ENCODE data around the gene CYLD.

CYLD gene

DNA sequence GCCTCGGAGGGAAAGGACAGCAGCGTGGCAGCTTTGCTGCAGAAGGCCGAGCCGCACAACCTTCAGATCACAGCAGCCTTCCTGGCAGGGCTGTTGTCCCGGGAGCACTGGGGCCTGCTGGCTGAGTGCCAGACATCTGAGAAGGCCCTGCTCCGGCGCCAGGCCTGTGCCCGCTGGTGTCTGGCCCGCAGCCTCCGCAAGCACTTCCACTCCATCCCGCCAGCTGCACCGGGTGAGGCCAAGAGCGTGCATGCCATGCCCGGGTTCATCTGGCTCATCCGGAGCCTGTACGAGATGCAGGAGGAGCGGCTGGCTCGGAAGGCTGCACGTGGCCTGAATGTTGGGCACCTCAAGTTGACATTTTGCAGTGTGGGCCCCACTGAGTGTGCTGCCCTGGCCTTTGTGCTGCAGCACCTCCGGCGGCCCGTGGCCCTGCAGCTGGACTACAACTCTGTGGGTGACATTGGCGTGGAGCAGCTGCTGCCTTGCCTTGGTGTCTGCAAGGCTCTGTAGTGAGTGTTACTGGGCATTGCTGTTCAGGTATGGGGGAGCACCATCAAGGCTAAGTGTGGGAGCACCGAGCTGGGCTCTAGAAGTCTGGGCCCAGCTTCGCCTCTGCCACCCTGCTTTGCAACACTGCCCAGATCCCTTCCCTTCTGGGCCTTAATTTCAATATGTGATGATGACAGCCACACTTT, 29.9 kb upstream of the CYLD start:
- no peak for DNase-seq

- peak; percentile 44 for DNase-seq
These were observed 29.4 kb upstream of the CYLD start for GRCh38 chr16:50712560-50712898.

- no peak for DNase-seq
These were observed 28.9 kb upstream of the CYLD start for GRCh38 chr16:50712956-50713355.

GRCh38 chr16:50717091-50717490, 24.8 kb upstream of the CYLD start:
- no peak for DNase-seq

DNA sequence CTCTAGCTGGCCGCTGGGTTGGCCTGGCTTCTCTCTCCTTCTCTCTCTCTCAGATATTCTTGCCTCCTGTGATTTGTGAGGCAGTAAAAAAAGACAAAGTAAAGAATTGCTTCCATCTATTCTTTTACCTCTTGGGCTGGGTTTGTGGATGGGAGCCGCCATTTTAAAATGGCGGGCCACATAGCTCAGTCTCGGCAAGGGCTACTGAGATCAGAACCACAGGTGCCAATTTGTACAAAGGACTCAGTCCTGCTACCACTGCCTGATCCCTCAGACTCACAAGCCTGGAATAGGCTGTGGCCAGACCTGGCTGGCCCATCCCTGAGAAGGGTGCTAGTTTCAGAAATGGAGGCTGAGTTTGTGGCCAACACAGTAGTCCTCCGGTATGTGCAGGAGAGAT, 24.4 kb upstream of the CYLD start:
- DNase-seq, result no peak

DNA sequence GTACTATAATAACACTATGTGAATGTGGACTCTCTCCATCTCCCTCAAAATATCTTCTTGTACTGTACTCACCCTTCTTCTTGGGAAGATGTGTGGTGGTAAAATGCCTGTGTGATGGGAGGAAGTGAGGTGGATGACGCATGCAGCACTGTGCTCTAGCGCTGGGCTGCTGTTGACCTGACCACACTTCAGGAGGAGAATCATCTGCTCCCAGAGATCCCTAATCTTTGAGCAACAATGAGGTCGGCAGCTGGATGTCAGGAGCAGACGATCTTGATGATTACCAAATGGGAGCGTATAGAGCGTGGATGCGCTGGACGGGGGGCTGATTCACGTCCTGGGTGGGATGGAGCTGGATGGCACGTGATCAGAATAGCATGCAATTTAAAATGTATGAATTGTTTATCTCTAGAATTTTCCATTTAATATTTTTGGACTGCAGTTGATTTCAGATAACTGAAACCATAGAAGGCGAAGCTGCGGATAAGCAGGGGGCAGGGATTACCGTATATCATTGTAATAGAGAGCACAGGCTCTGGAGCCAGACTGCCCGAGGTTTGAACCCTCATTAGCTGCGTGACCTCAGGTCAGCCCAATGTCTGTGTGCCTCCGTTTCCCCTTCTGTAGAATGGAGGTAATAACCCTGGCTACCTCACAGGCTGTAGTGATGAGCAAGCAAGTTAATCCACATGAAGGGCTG, 23.7 kb upstream of the CYLD start:
- DNase-seq, result peak; percentile 65

DNA sequence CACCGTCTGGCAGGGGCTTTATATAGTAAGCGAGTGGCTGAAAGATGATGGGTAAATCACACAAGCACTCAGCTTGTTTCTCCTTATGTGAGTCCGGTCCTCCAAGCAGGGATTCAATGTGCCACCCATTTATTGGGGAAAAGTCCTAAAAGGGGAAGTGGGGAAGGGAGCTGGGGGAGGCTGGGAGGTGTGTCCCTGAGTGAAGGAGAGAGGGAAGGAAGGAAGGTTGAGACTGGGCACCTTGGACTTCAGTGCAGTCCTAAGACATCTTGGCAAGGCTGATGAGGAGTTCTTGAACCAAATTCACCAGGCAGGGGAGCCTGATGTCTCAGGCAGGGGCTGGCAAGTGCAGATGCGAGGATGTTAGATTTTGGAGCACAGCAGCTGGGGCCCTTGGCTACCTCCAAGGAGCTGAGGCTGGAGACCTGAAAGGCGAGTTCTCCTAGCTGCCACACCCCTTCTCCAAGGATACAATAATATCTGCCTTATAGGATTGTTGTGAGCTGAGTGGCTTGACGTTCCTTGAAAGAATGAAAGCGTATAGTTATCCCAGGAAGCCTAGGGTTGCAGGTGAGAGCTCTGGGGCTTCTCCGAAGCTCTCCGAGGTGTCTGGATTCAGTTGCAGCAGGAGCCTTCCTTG, 23.0 kb upstream of the CYLD start:
- no peak for DNase-seq

- DNase-seq, result no peak
These were observed 22.2 kb upstream of the CYLD start for GRCh38 chr16:50719401-50720337.

- no peak for DNase-seq
These were observed 20.1 kb upstream of the CYLD start for GRCh38 chr16:50721549-50722404.

- DNase-seq, result no peak
These were observed 19.5 kb upstream of the CYLD start for GRCh38 chr16:50722405-50722737.

DNA sequence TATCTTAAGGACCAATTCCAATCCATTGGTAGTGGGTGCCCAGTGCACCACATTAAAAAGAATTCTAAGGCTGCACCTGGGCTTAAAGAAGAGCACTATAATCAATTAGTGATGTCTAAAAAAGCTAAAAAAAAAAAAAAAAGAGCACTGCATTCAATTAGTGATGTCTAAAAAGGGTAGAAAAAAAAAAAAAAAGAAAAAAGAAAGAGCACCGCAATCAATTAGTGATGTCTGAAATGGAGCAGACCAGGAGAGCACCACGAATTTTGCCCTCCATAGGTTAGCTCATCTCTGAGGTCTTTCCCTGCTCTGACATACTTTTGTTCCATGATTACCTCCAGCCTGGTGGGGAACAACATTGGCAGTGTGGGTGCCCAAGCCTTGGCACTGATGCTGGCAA, 18.9 kb upstream of the CYLD start:
- DNase-seq, result no peak

- no peak for DNase-seq
These were observed 17.6 kb upstream of the CYLD start for GRCh38 chr16:50724306-50724705.

DNA sequence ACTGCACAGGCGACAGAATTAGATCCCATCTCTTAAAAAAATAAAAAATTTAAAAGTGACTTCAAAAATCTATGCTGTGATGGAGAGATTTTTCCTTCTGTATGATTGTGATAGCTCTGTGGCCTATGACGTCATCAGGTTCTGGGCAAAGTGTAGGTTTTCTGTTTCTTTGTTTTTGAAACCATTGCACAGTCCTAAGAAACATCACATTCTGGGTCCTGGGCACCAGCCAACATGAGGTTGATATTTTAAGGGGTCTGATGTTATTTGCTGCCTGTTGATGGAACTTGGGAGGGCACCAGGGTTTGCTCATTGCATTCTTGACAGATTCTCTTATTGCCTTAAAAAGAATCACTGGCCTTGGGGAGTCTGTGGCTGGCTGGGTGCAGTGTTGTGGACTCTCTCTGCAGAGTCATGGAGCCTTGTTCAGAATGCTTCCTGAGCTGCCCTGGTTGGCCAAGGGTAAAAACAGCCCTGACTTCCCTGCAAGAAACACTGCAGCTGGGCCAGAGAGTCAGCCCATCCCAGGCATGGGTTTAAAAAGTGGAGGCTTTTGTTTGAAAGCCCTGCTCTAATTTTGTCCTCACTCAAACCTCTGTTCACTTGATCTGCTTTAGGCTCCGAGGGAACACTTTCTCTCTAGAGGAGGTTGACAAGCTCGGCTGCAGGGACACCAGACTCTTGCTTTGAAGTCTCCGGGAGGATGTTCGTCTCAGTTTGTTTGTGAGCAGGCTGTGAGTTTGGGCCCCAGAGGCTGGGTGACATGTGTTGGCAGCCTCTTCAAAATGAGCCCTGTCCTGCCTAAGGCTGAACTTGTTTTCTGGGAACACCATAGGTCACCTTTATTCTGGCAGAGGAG, 10.5 kb upstream of the CYLD start:
- DNase-seq, result no peak

DNA sequence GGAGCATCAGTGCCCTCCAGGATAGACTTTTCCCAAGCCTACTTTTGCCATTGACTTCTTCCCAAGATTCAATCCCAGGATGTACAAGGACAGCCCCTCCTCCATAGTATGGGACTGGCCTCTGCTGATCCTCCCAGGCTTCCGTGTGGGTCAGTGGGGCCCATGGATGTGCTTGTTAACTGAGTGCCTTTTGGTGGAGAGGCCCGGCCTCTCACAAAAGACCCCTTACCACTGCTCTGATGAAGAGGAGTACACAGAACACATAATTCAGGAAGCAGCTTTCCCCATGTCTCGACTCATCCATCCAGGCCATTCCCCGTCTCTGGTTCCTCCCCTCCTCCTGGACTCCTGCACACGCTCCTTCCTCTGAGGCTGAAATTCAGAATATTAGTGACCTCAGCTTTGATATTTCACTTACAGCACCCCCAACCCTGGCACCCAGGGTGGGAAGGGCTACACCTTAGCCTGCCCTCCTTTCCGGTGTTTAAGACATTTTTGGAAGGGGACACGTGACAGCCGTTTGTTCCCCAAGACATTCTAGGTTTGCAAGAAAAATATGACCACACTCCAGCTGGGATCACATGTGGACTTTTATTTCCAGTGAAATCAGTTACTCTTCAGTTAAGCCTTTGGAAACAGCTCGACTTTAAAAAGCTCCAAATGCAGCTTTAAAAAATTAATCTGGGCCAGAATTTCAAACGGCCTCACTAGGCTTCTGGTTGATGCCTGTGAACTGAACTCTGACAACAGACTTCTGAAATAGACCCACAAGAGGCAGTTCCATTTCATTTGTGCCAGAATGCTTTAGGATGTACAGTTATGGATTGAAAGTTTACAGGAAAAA, 9.7 kb upstream of the CYLD start:
- no peak for DNase-seq

- no peak for DNase-seq
These were observed 8.4 kb upstream of the CYLD start for GRCh38 chr16:50733468-50733867.

GRCh38 chr16:50735629-50736122, 6.2 kb upstream of the CYLD start:
- DNase-seq, result no peak

- no peak for DNase-seq
These were observed 5.4 kb upstream of the CYLD start for GRCh38 chr16:50736448-50736847.

DNA sequence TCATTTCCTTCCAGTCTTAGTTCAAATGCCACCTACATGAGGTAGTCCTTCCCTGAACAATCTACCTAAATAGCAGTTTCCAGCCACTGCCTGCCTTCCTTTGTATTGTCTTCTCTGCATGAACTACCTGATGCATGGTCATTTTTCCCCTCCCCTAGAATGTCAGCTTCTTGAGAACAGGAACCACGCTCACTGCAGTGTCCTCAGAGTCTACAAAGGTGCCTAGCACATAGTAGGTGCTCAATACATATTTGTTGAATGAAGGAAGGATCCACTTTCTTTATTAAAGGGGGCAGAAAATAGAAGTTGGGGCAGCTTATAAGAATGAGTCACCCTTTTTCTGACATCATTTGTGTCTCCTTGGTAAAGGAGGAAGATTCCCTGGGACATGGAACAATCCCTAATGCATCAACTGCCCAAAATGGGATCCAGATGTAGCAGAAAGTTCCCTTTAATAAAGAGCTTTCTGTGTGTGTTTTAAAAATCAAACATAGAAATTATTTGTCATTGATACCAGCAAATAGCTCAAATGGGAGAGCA, 4.4 kb upstream of the CYLD start:
- peak; percentile 38 for DNase-seq

GRCh38 chr16:50739031-50739430, 2.9 kb upstream of the CYLD start:
- DNase-seq, result no peak

- DNase-seq, result no peak
These were observed 1.1 kb upstream of the CYLD start for GRCh38 chr16:50740736-50741135.

Measured in fibroblast of skin of right biceps (primary cell).